A549 (cell line): Measurements from ENCODE around the gene FAT1.

ENCODE experiments used
- POLR2AphosphoS2 ChIP-seq: conservative IDR thresholded peaks from 2 replicates; pipeline ENCODE4 v1.6.1; 2012; ENCODE audit warnings: low read length, improper control_type of control experiment, inconsistent platforms
- RAD21 ChIP-seq, 2 experiments: fragments of >200 bp in 1 of 2; sonication (Bioruptor Twin) in 1 of 2; formaldehyde crosslinking in 1 of 2; IDR thresholded peaks in 1 of 2; conservative IDR thresholded peaks in 1 of 2; 2 replicates in 1 of 2; 3 replicates in 1 of 2; pipeline ENCODE4 v1.6.1; 2012 to 2018; ENCODE audit warnings: inconsistent platforms in 1 of 2

GRCh38 chr4:186557061-186557460 lies 166.6 kb downstream of the FAT1 start:
- TF ChIP-seq POLR2AphosphoS2 (no peak), RAD21 (conservative IDR thresholded peaks at IDR 0.05 in 1 of 2, IDR thresholded peaks at IDR 0.05 in 1 of 2) (no peak)
